HepG2 (cell line): ENCODE measurements around the gene LRTM2. TPM values are rescaled to one million over a fixed set of nuclear protein-coding genes. Genes with fewer than 3 reads are reported as not detected.

Source experiments
- AHR ChIP-seq: IDR thresholded peaks from 2 replicates; pipeline ENCODE4 v1.6.1; 2018; ENCODE audit warnings: missing genetic modification reagents, missing compliant biosample characterization
- FOXK1 ChIP-seq: sonication (generic); formaldehyde crosslinking; IDR thresholded peaks from 2 replicates; pipeline ENCODE4 v1.4.0; 2020; ENCODE audit warnings: low read depth, missing genetic modification reagents, borderline replicate concordance
- HDAC1 ChIP-seq: sonication (generic); formaldehyde crosslinking; IDR thresholded peaks from 2 replicates; pipeline ENCODE4 v1.5.1; 2020; ENCODE audit warnings: mild to moderate bottlenecking, missing genetic modification reagents
- JARID2 ChIP-seq: sonication (generic); formaldehyde crosslinking; IDR thresholded peaks from 2 replicates; pipeline ENCODE4 v1.8.1; 2023; ENCODE audit warnings: missing genetic modification reagents, inconsistent platforms; ENCODE audit not compliant: insufficient replicate concordance
- SMARCC2 ChIP-seq: fragments of 450-650 bp; IDR thresholded peaks from 2 replicates; pipeline ENCODE4 v1.6.1; 2017; ENCODE audit warnings: antibody characterized with exemption, mild to moderate bottlenecking
- ZNF337 ChIP-seq: sonication (generic); formaldehyde crosslinking; IDR thresholded peaks from 2 replicates; pipeline ENCODE4 v1.5.1; 2020; ENCODE audit warnings: missing genetic modification reagents, low read depth, mild to moderate bottlenecking, borderline replicate concordance
- ZNF83 ChIP-seq: sonication (generic); formaldehyde crosslinking; IDR thresholded peaks from 2 replicates; pipeline ENCODE4 v1.4.0; 2020; ENCODE audit warnings: missing genetic modification reagents, mild to moderate bottlenecking, borderline replicate concordance
- ZNF850 ChIP-seq: sonication (generic); formaldehyde crosslinking; conservative IDR thresholded peaks from 2 replicates; pipeline ENCODE4 v1.9.0; 2021; ENCODE audit warnings: mild to moderate bottlenecking, missing genetic modification reagents
- polyA plus RNA-seq, 8 experiments: library from polyadenylated mRNA; depleted of rRNA in 3 of 8; stranded (reverse) in 7 of 8; unstranded in 1 of 8; fragments of >200 nt; fragmentation: Illumina TruSeq in 4 of 8; extraction: Trizol in 4 of 8; gene quantifications; 2 replicates each; pipeline versions ENCODE4 v1.2.1 to v1.2.3, GENCODE V29; 2011 to 2016; ENCODE audit warnings: low read depth in 4 of 8, missing spikeins in 1 of 8, mixed read lengths in 1 of 8; ENCODE audit not compliant: insufficient read depth in 1 of 8
- total RNA-seq, 5 experiments: library from RNA; depleted of rRNA; stranded (reverse); fragments of >200 nt; fragmentation: Illumina TruSeq; extraction: Trizol; gene quantifications; 2 replicates each; pipeline ENCODE4 v1.2.3, GENCODE V29; 2016; ENCODE audit warnings: low read depth in 1 of 5
- TF ChIP-seq, protein P1 (sequence below): IDR thresholded peaks from 2 replicates; pipeline ENCODE4 v1.6.1; 2016
- TF ChIP-seq, protein P2 (sequence below): sonication (generic); formaldehyde crosslinking; IDR thresholded peaks from 2 replicates; pipeline ENCODE4 v1.5.1; 2020; ENCODE audit warnings: missing genetic modification reagents, mild to moderate bottlenecking, borderline replicate concordance
- TF ChIP-seq, protein P3 (sequence below): sonication (generic); formaldehyde crosslinking; IDR thresholded peaks from 2 replicates; pipeline ENCODE4 v1.5.0; 2020; ENCODE audit warnings: mild to moderate bottlenecking, missing genetic modification reagents
- TF ChIP-seq, protein P4 (sequence below): sonication (generic); formaldehyde crosslinking; IDR thresholded peaks from 2 replicates; pipeline ENCODE4 v1.9.0; 2021; ENCODE audit warnings: missing genetic modification reagents, borderline replicate concordance
- TF ChIP-seq, protein P5 (sequence below): sonication (generic); formaldehyde crosslinking; IDR thresholded peaks from 2 replicates; pipeline ENCODE4 v1.5.0; 2020; ENCODE audit warnings: mild to moderate bottlenecking, low read depth, missing genetic modification reagents, borderline replicate concordance
- TF ChIP-seq, protein P6 (sequence below): sonication (generic); formaldehyde crosslinking; IDR thresholded peaks from 2 replicates; pipeline ENCODE4 v1.4.0; 2020; ENCODE audit warnings: low read depth, missing genetic modification reagents

Gene LRTM2
- total and polyA plus RNA-seq, 2 of the 13 experiments (the other 11 are each of a cell fraction or from before 2014, with no cell fraction given), result 0.09 TPM; not detected in 1

DNA sequence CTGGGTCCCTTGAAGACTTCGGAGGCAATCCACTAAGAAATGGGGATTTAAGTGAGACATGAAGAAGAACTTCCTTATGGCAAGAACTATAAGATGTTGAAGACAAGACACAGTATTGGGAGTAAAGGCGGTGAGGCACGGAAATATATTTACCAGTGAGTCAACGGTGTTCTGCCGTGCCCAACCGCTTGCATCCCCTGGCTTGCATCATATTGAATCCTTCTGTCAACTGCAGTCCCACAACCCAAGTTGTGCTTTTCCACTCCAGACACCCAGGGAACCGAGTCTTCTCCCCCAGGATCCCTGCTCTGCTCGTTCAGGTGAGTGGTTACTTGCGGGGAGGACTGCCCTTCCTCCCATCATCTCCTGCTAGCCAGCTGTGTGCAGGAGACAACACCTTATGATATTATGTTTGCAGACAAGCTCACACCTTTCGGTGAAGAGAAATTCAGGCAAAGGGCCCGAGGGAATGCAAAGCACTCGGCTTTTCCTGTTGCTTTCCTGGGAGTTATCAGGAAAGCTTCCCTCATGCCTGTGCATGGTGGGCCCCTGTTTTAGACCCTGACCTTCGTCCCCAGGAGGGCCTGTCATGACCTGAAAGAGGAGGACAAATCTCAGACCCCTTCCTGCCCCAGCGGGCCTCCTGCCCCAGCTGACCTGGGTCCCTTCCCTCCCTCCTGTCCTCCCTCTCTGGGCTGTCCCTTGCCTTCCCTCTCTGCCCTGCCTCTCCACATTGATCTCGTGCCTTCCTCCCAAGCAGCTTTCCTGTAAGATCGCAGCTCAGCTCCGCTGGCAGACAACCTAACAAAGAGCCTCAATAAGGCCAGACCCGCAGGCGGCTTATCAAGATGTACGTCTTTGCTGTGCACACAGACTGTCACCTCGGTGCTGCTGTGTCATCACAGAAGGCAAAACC lies 4.3 kb upstream of the LRTM2 start (continued):
- TF ChIP-seq, protein P1, sequence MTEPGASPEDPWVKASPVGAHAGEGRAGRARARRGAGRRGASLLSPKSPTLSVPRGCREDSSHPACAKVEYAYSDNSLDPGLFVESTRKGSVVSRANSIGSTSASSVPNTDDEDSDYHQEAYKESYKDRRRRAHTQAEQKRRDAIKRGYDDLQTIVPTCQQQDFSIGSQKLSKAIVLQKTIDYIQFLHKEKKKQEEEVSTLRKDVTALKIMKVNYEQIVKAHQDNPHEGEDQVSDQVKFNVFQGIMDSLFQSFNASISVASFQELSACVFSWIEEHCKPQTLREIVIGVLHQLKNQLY (CRISPR knock-in tag), result no peak; the same call in 1 of the 2 replicates
- TF ChIP-seq, protein P2, sequence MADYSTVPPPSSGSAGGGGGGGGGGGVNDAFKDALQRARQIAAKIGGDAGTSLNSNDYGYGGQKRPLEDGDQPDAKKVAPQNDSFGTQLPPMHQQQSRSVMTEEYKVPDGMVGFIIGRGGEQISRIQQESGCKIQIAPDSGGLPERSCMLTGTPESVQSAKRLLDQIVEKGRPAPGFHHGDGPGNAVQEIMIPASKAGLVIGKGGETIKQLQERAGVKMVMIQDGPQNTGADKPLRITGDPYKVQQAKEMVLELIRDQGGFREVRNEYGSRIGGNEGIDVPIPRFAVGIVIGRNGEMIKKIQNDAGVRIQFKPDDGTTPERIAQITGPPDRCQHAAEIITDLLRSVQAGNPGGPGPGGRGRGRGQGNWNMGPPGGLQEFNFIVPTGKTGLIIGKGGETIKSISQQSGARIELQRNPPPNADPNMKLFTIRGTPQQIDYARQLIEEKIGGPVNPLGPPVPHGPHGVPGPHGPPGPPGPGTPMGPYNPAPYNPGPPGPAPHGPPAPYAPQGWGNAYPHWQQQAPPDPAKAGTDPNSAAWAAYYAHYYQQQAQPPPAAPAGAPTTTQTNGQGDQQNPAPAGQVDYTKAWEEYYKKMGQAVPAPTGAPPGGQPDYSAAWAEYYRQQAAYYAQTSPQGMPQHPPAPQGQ (CRISPR knock-in tag), result no peak
- TF ChIP-seq SMARCC2 (no peak), HDAC1 (CRISPR knock-in tag) (peak; percentile 50), AHR (no peak), FOXK1 (no peak), JARID2 (CRISPR knock-in tag) (no peak), ZNF83 (CRISPR knock-in tag) (no peak), ZNF337 (CRISPR knock-in tag) (no peak), ZNF850 (CRISPR knock-in tag) (no peak)
- TF ChIP-seq, protein P3, sequence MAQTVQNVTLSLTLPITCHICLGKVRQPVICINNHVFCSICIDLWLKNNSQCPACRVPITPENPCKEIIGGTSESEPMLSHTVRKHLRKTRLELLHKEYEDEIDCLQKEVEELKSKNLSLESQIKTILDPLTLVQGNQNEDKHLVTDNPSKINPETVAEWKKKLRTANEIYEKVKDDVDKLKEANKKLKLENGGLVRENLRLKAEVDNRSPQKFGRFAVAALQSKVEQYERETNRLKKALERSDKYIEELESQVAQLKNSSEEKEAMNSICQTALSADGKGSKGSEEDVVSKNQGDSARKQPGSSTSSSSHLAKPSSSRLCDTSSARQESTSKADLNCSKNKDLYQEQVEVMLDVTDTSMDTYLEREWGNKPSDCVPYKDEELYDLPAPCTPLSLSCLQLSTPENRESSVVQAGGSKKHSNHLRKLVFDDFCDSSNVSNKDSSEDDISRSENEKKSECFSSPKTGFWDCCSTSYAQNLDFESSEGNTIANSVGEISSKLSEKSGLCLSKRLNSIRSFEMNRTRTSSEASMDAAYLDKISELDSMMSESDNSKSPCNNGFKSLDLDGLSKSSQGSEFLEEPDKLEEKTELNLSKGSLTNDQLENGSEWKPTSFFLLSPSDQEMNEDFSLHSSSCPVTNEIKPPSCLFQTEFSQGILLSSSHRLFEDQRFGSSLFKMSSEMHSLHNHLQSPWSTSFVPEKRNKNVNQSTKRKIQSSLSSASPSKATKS (CRISPR knock-in tag), result no peak
- TF ChIP-seq, protein P4, sequence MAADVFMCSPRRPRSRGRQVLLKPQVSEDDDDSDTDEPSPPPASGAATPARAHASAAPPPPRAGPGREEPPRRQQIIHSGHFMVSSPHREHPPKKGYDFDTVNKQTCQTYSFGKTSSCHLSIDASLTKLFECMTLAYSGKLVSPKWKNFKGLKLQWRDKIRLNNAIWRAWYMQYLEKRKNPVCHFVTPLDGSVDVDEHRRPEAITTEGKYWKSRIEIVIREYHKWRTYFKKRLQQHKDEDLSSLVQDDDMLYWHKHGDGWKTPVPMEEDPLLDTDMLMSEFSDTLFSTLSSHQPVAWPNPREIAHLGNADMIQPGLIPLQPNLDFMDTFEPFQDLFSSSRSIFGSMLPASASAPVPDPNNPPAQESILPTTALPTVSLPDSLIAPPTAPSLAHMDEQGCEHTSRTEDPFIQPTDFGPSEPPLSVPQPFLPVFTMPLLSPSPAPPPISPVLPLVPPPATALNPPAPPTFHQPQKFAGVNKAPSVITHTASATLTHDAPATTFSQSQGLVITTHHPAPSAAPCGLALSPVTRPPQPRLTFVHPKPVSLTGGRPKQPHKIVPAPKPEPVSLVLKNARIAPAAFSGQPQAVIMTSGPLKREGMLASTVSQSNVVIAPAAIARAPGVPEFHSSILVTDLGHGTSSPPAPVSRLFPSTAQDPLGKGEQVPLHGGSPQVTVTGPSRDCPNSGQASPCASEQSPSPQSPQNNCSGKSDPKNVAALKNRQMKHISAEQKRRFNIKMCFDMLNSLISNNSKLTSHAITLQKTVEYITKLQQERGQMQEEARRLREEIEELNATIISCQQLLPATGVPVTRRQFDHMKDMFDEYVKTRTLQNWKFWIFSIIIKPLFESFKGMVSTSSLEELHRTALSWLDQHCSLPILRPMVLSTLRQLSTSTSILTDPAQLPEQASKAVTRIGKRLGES, result no peak
- TF ChIP-seq, protein P5, sequence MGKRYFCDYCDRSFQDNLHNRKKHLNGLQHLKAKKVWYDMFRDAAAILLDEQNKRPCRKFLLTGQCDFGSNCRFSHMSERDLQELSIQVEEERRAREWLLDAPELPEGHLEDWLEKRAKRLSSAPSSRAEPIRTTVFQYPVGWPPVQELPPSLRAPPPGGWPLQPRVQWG (CRISPR knock-in tag), result no peak
- TF ChIP-seq, protein P6, sequence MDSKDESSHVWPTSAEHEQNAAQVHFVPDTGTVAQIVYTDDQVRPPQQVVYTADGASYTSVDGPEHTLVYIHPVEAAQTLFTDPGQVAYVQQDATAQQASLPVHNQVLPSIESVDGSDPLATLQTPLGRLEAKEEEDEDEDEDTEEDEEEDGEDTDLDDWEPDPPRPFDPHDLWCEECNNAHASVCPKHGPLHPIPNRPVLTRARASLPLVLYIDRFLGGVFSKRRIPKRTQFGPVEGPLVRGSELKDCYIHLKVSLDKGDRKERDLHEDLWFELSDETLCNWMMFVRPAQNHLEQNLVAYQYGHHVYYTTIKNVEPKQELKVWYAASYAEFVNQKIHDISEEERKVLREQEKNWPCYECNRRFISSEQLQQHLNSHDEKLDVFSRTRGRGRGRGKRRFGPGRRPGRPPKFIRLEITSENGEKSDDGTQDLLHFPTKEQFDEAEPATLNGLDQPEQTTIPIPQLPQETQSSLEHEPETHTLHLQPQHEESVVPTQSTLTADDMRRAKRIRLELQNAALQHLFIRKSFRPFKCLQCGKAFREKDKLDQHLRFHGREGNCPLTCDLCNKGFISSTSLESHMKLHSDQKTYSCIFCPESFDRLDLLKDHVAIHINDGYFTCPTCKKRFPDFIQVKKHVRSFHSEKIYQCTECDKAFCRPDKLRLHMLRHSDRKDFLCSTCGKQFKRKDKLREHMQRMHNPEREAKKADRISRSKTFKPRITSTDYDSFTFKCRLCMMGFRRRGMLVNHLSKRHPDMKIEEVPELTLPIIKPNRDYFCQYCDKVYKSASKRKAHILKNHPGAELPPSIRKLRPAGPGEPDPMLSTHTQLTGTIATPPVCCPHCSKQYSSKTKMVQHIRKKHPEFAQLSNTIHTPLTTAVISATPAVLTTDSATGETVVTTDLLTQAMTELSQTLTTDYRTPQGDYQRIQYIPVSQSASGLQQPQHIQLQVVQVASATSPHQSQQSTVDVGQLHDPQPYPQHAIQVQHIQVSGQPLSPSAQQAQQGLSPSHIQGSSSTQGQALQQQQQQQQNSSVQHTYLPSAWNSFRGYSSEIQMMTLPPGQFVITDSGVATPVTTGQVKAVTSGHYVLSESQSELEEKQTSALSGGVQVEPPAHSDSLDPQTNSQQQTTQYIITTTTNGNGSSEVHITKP (CRISPR knock-in tag), result no peak
